ENCODE measurements around the gene ZBTB16.

The ZBTB16 gene

DNA sequence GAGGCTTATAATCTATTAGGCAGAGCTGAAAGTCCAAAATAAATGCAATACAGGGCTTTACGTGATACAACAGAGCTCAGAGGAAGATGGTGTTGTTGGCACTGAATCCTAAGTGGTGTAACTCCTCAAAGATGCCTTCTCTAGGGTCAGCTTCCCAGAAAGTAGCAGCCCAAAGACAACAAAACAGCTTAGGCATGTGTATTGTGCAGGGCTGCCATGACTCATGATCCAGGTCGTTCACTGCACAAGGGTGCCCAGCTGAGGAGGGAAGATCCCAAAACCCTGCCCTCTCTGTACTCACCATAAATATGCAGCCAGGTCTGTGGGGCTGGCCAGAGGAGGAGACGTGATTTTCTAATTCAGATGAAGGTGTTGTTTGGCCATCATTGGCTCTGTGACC is 177.3 kb downstream of the ZBTB16 start:
- no peaks in the 10 kb centered on the region for H3K9me3 ChIP-seq (ENCODE audit: control insufficient read depth, insufficient read depth, low read depth, low read length)
- TF ChIP-seq SCRT2 (tag by site-specific recombination; IDR thresholded peaks at IDR 0.05) (no peak), ZNF654 (tag by site-specific recombination; IDR thresholded peaks at IDR 0.05; ENCODE audit: low read depth) (no peak), FEZF1 (tag by site-specific recombination; IDR thresholded peaks at IDR 0.05) (no peak), ZNF701 (tag by site-specific recombination; IDR thresholded peaks at IDR 0.05) (no peak), ZNF302 (tag by site-specific recombination; IDR thresholded peaks at IDR 0.05; ENCODE audit: low read depth) (no peak), ZNF274 (IDR thresholded peaks at IDR 0.05; ENCODE audit: low read length) (no peak), ZNF274 (tag by site-specific recombination; IDR thresholded peaks at IDR 0.05; ENCODE audit: borderline replicate concordance) (no peak), GLI2 (tag by site-specific recombination; IDR thresholded peaks at IDR 0.05; ENCODE audit: borderline replicate concordance, low read depth) (no peak), MYNN (tag by site-specific recombination; IDR thresholded peaks at IDR 0.05; ENCODE audit: borderline replicate concordance) (no peak), ZBTB21 (tag by site-specific recombination; IDR thresholded peaks at IDR 0.05) (no peak), ZNF549 (tag by site-specific recombination; IDR thresholded peaks at IDR 0.05) (no peak), SP2 (tag by site-specific recombination; IDR thresholded peaks at IDR 0.05) (no peak), ZFHX2 (tag by site-specific recombination; conservative IDR thresholded peaks at IDR 0.05) (no peak), ZNF37A (tag by site-specific recombination; IDR thresholded peaks at IDR 0.05) (no peak), ZNF433 (tag by site-specific recombination; IDR thresholded peaks at IDR 0.05; ENCODE audit: low read depth) (no peak)
- TF ChIP-seq, protein P1, sequence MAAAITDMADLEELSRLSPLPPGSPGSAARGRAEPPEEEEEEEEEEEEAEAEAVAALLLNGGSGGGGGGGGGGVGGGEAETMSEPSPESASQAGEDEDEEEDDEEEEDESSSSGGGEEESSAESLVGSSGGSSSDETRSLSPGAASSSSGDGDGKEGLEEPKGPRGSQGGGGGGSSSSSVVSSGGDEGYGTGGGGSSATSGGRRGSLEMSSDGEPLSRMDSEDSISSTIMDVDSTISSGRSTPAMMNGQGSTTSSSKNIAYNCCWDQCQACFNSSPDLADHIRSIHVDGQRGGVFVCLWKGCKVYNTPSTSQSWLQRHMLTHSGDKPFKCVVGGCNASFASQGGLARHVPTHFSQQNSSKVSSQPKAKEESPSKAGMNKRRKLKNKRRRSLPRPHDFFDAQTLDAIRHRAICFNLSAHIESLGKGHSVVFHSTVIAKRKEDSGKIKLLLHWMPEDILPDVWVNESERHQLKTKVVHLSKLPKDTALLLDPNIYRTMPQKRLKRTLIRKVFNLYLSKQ (tag by site-specific recombination; IDR thresholded peaks at IDR 0.05; ENCODE audit: borderline replicate concordance) = no peak
- TF ChIP-seq, protein P2, sequence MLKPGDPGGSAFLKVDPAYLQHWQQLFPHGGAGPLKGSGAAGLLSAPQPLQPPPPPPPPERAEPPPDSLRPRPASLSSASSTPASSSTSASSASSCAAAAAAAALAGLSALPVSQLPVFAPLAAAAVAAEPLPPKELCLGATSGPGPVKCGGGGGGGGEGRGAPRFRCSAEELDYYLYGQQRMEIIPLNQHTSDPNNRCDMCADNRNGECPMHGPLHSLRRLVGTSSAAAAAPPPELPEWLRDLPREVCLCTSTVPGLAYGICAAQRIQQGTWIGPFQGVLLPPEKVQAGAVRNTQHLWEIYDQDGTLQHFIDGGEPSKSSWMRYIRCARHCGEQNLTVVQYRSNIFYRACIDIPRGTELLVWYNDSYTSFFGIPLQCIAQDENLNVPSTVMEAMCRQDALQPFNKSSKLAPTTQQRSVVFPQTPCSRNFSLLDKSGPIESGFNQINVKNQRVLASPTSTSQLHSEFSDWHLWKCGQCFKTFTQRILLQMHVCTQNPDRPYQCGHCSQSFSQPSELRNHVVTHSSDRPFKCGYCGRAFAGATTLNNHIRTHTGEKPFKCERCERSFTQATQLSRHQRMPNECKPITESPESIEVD (tag by site-specific recombination; IDR thresholded peaks at IDR 0.05) = no peak
- POLR2A ChIA-PET = no interaction called here
- no peak overlapping the region for H3K4me3 ChIP-seq (ENCODE audit: low read depth, low read length)
- H3K27ac ChIP-seq (ENCODE audit: extremely low read depth, low read depth, low read length) = no peak overlapping the region
- H3K4me1 ChIP-seq (ENCODE audit: control insufficient read depth, insufficient read depth, low read length) = no peaks in the 10 kb centered on the region
- H3K36me3 ChIP-seq (ENCODE audit: control insufficient read depth in 2 of 2, insufficient read depth in 1 of 2, low read length in 2 of 2) = no peaks in the 10 kb centered on the region
- CTCF ChIA-PET = interaction anchor here (1.3 kb wide), 1 partner anchor 242 kb away, joined by 3 read pairs; no protein-coding TSS in a partner anchor

DNA sequence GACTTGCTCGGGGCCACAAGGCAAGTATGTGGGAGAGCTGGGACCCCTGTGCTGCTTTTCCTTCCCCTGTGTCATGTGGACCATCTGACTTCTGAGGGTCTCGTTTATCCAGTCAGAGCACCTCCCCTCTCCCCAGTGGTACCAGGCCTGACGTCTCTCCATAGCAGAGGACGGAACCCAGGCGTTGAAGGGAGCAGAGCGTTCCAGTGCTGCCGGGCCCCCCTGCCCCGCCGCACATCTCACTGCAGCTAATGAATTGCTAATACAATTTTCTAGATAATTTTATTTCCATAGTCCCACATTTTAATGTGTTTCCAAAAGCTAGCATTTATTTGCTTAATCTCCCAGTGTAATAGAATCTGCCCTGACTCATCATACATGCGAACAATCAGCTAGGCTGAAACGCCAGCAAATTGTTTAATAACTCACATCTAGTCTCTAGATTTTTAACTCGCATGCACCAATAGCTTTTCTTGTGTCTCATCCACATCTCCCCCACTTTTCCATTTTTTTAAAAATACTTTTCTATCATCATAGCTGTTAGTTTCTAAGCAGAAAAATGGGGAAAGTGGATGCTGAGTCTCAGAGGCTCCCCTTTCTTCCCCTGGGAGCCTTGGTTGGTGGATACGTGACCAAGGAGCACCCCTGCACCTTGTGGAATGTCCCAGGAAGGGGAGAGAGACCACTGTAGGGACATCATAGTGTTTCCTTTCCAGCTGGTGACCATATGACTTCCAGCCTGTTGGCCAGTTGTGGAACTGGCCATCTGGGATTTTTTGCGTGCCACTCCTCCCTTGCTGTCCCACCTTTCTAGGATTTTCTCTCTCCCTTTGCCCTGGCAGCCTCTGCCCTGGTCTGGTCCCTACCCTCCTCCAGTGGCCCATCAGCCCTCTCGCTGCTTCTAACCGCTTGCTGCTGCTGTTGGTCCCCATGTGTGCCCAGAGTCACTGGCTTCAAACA is 178.1 kb downstream of the ZBTB16 start:
- no peak overlapping the region for H3K27ac ChIP-seq (ENCODE audit: extremely low read depth, low read depth, low read length)
- ChIA-PET POLR2A (no interaction called here), CTCF (interaction anchor here (0.6 to 1.3 kb wide), 2 partner anchors 18 to 243 kb away, joined by 3 read pairs; no protein-coding TSS in a partner anchor)
- H3K4me3 ChIP-seq (ENCODE audit: low read depth, low read length) = no peak overlapping the region
- no peaks in the 10 kb centered on the region for H3K4me1 ChIP-seq (ENCODE audit: control insufficient read depth, insufficient read depth, low read length)
- H3K36me3 ChIP-seq (ENCODE audit: control insufficient read depth in 2 of 2, insufficient read depth in 1 of 2, low read length in 2 of 2) = no peaks in the 10 kb centered on the region
- no peaks in the 10 kb centered on the region for H3K9me3 ChIP-seq (ENCODE audit: control insufficient read depth, insufficient read depth, low read depth, low read length)
- TF ChIP-seq, protein P3, sequence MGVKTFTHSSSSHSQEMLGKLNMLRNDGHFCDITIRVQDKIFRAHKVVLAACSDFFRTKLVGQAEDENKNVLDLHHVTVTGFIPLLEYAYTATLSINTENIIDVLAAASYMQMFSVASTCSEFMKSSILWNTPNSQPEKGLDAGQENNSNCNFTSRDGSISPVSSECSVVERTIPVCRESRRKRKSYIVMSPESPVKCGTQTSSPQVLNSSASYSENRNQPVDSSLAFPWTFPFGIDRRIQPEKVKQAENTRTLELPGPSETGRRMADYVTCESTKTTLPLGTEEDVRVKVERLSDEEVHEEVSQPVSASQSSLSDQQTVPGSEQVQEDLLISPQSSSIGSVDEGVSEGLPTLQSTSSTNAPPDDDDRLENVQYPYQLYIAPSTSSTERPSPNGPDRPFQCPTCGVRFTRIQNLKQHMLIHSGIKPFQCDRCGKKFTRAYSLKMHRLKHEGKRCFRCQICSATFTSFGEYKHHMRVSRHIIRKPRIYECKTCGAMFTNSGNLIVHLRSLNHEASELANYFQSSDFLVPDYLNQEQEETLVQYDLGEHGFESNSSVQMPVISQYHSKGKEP (tag by site-specific recombination; IDR thresholded peaks at IDR 0.05) = no peak
- TF ChIP-seq ZNF785 (tag by site-specific recombination; IDR thresholded peaks at IDR 0.05) = no peak
- TF ChIP-seq, protein P4, sequence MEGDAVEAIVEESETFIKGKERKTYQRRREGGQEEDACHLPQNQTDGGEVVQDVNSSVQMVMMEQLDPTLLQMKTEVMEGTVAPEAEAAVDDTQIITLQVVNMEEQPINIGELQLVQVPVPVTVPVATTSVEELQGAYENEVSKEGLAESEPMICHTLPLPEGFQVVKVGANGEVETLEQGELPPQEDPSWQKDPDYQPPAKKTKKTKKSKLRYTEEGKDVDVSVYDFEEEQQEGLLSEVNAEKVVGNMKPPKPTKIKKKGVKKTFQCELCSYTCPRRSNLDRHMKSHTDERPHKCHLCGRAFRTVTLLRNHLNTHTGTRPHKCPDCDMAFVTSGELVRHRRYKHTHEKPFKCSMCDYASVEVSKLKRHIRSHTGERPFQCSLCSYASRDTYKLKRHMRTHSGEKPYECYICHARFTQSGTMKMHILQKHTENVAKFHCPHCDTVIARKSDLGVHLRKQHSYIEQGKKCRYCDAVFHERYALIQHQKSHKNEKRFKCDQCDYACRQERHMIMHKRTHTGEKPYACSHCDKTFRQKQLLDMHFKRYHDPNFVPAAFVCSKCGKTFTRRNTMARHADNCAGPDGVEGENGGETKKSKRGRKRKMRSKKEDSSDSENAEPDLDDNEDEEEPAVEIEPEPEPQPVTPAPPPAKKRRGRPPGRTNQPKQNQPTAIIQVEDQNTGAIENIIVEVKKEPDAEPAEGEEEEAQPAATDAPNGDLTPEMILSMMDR (tag by site-specific recombination; IDR thresholded peaks at IDR 0.05) = no peak
- no peak for TF ChIP-seq GLI2 (tag by site-specific recombination; IDR thresholded peaks at IDR 0.05; ENCODE audit: borderline replicate concordance, low read depth)
- TF ChIP-seq, protein P5, sequence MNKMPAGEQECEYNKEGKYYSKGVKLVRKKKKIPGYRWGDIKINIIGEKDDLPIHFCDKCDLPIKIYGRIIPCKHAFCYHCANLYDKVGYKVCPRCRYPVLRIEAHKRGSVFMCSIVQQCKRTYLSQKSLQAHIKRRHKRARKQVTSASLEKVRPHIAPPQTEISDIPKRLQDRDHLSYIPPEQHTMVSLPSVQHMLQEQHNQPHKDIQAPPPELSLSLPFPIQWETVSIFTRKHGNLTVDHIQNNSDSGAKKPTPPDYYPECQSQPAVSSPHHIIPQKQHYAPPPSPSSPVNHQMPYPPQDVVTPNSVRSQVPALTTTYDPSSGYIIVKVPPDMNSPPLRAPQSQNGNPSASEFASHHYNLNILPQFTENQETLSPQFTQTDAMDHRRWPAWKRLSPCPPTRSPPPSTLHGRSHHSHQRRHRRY (tag by site-specific recombination; IDR thresholded peaks at IDR 0.05) = no peak
- TF ChIP-seq, protein P6, sequence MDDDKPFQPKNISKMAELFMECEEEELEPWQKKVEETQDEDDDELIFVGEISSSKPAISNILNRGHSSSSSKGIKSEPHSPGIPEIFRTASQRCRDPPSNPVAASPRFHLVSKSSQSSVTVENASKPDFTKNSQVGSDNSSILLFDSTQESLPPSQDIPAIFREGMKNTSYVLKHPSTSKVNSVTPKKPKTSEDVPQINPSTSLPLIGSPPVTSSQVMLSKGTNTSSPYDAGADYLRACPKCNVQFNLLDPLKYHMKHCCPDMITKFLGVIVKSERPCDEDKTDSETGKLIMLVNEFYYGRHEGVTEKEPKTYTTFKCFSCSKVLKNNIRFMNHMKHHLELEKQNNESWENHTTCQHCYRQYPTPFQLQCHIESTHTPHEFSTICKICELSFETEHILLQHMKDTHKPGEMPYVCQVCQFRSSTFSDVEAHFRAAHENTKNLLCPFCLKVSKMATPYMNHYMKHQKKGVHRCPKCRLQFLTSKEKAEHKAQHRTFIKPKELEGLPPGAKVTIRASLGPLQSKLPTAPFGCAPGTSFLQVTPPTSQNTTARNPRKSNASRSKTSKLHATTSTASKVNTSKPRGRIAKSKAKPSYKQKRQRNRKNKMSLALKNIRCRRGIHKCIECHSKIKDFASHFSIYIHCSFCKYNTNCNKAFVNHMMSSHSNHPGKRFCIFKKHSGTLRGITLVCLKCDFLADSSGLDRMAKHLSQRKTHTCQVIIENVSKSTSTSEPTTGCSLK (tag by site-specific recombination; IDR thresholded peaks at IDR 0.05) = no peak
- no peak for TF ChIP-seq PRDM1 (tag by site-specific recombination; IDR thresholded peaks at IDR 0.05)

Data from HEK293 (cell line).